Left renal pelvis (tissue), 4 donors: Measurements from ENCODE around the gene MAGI3. TPM values are rescaled to one million over a fixed set of nuclear protein-coding genes. Genes with fewer than 3 reads are reported as not detected.
"Not testable (repeated sequence)": the region's sequence is repeated elsewhere in the genome, so short reads cannot be mapped to it uniquely, and the experiment has no call there.

Experiments
- DNase-seq, 4 donors: peaks; one replicate each; pipeline ENCODE4 v3.0.0-alpha.2; 2013; ENCODE audit warnings: low read depth in 4 of 4, low spot score in 3 of 4
- polyA plus RNA-seq, 4 donors: library from polyadenylated mRNA; unstranded; fragments of 120-200 nt; gene quantifications; one replicate each; pipeline ENCODE4 v1.2.1, GENCODE V29; 2013; ENCODE audit not compliant: insufficient read length in 4 of 4

The MAGI3 gene
- polyA plus RNA-seq, 4 donors = 15.3 to 26.9 (median 24.2) TPM

- no peak for DNase-seq
Observed at GRCh38 chr1:113552244-113552643, 161.9 kb downstream of the MAGI3 start.

DNA sequence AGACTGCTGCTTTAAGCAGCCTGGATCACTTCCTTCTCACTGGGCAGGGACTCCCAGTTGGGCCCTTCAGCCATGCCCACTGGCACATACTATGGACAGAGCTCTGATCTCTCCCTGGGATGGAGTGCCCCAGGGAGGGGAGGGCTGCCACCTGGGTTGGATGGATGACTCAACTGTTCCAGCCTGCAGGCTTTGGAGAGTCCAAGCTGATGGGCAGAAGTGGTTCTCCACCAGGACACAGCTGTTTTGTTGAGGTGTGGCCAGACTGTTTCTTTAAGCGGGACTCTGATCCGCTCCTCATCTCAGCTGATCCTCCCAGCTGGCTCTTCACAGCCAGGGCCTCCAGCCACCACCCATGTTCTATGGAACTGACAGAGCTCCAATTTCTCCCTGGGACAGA, 166.9 kb downstream of the MAGI3 start:
- DNase-seq = no peak

GRCh38 chr1:113565621-113566020, 175.3 kb downstream of the MAGI3 start:
- no peak for DNase-seq

GRCh38 chr1:113567427-113567826, 177.1 kb downstream of the MAGI3 start:
- no peak for DNase-seq

DNA sequence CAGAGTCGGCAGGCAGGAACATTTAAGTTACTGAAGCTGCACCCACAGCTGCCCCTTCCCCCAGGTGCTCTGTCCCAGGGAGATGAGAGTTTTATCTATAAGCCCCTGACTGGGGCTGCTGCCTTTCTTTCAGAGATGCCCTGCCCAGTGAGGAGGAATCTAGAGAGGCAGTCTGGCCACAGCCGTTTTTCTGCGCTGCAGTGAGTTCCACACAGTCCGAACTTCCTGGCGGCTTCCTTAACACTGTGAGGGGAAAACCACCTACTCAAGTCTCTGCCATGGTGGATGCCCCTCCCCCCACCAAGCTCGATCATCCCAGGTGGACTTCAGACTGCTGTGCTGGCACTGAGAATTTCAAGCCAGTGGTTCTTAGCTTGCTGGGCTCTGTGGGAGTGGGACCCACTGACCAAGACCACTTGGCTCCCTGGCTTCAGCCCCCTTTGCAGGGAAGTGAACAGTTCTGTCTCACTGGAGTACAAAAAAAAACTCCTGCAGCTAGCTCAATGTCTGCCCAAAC, 185.5 kb downstream of the MAGI3 start:
- DNase-seq = not testable (repeated sequence)

DNA sequence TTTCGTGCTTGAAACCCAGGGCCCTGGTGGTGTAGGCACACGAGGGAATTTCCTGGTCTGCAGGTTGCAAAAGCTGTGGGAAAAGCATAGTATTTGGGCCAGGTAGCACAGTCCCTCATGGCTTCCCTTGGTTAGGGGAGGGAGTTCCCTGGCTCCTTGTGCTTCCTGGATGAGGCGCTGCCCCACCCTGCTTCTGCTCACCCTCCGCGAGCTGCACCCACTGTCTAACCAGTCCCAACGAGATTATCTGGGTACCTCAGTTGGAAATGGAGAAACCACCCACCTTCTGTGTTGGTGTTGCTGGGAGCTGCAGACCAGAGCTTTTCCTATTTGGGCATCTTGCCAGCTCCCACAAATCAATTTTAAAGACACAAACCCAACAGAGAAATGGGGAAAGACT, 186.0 kb downstream of the MAGI3 start:
- DNase-seq = no peak

DNA sequence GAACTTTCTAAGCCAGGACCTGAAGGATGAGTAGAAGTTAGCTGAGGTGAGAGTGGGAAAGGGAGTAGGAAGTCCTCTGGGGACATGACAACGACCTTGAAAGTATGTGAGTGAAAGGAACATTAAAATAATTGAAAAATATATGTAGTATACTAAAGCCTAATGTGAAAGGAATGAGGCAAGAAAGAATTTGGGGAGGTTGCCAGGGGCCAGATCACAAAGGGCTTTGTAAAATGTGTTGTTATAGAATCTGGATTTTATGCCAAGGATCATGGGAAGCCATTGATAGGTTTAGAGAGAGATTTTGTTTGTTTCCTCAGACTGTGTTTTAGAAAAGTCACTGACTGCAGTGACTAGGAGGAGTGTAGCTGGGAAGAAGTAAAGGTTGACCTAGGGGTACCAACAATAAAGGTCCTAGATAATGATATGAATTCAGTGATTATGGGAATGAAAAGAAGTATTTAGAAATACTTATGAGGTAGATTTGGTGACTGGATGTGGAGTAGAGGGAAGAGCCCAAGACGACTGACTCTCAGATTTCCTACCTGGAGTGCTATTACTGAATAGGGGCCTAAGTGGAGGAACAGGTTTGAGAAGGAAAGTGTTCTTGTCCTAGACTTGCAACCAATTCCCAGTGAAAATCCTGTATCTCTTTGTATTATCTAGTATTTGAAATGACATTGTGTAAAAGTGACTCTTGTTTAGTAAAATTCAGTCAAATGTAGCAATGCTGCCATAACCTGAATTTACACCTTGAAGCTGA, 189.1 kb downstream of the MAGI3 start:
- no peak for DNase-seq

GRCh38 chr1:113581323-113581722, 191.0 kb downstream of the MAGI3 start:
- no peak for DNase-seq

DNA sequence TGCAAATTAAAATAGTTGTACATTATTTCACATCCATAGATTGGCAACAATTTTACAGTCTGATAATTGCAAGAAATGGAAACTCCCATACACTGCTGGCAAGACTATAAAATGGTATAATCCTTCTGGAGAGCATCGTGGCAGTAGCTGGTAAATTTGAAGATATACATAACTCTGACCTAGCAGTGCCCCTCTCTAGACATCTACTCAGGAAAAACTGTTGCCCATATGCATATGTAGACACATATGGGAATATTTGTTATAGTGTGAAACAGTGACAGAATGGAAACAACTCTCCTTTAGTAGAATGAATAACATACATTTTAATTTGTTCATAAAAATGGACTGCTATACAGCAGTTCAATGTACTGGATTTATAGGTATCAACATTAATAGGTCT, 191.8 kb downstream of the MAGI3 start:
- DNase-seq = no peak

GRCh38 chr1:113587475-113587874, 197.2 kb downstream of the MAGI3 start:
- DNase-seq = no peak

DNA sequence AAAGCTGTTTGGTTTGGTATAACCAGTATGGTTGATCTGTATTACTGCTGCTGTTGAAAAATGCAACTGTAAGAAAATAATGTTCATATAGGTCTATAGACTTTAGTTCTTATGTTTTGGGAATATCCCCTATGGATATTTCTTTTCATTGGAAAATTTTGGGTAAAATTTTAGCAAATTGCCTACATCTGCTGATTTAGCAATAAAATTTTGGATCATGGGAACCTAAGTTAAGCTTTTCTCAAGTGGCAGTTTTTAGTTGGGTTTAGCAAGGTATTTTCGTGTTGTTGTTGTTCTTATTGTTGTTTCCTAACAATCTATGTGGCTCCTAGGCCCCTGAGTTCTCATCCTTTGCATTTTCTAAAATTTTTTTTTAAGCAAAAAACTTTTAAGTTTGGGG, 201.9 kb downstream of the MAGI3 start:
- no peak for DNase-seq

DNA sequence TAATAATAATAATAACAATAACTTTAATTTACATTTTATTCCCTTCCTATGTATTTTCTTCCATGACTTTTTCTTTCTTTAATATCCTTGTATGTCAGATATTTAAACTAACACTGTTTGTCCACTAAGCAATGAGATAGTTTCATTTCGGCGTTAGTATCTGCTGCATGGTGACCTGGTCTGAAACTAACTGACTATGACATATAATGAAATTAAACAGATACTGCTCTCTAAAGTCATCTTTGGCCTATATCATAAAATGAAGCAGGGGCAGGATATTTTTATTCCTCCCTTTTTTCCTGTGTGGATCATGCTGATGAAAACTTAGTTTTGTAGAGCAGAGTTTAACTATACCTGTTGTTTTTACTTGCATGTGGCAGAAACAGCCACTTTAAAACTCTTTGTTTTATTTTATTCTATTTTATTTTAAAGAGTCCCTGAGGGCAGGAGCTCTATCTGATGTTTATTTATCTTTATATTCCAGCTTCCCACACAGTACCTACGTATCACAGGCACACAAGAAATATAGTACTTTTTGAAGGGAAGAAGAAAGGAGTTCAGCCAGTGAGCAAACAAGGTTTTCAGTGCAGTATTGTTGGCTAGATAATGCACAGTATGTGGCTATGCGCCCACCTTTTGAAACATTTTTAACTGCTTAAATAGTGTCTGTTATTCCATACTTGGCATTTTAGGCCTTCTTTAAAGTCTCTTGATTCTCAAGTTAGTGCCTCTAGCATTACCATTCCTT, 203.4 kb downstream of the MAGI3 start:
- DNase-seq = no peak

- DNase-seq = not testable (repeated sequence)
Observed at GRCh38 chr1:113604466-113604865, 214.2 kb downstream of the MAGI3 start.

DNA sequence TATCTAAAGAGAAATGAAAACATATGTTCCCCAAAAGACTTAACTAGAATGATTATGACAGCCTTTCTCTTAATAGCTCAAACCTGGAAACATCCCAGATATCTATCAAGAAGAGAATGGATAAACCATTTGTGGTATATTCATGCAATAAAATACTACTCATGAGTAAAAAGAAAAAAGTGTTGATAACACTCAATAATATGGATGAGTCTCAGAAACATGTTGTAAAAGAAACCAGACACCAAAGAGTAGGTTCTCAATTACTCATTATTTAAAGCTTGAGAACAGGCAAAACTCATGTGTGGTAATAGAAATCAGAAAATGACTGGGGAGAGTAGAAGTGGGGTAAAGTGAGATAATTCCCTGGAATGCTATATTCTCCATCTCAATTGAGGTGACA, 214.8 kb downstream of the MAGI3 start:
- no peak for DNase-seq

DNA sequence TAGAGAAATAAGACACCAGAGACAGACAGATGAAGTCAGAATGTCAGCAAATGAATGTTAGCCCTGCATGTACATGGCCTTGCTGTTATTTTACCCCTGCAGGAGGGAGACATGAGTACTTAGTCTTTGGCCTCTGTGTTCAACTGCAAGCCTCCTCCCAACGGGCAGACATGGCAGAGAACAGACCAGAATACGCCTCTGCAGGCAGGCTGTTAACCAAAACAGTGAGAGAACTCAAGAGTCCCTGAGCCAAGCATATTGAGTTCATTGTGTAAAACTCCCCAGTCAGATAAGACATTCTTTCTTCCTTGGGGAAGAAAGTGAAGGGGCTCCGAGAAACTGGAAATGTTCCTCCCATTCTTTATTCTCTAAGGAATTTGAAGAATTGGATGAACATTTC, 218.1 kb downstream of the MAGI3 start:
- DNase-seq = no peak

DNA sequence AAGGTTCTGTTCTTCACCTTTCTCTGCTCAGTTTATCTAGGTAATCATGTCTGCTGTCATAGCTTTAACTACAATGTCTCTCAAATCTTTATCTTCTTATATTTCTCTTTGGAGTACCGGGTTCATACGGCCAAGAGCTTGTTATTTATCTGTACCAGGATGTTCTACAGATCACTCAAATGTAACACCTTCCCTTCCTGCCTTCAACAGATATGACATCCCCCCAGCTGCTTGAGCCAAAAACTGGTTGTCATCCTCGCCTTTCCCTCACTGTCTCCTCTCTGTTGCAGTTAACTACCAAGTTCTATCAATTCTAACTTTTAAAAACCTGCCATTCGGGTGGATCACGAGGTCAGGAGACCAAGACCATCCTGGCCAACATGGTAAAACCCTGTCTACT, 220.1 kb downstream of the MAGI3 start:
- no peak for DNase-seq

- no peak for DNase-seq
Observed at GRCh38 chr1:113615425-113615824, 225.1 kb downstream of the MAGI3 start.

DNA sequence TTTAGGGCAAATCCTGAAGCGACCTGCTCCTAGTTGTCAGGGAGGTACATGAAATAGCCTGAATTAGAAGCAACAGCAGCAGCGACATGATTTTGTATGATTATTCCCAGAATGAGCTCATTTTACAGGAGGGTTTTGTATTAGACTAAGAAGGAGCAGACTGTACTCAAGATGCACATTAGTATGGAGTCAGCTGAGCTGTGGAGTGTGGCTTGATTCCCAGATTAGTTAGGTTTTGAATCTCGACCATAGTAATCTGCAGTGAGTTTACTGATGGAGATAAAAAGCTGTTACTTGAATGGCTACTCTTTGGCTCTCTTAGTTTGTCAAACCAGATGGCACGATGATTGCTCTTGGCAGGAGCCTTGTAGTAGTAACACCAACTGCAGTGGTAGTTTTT, 225.8 kb downstream of the MAGI3 start:
- DNase-seq = no peak

DNA sequence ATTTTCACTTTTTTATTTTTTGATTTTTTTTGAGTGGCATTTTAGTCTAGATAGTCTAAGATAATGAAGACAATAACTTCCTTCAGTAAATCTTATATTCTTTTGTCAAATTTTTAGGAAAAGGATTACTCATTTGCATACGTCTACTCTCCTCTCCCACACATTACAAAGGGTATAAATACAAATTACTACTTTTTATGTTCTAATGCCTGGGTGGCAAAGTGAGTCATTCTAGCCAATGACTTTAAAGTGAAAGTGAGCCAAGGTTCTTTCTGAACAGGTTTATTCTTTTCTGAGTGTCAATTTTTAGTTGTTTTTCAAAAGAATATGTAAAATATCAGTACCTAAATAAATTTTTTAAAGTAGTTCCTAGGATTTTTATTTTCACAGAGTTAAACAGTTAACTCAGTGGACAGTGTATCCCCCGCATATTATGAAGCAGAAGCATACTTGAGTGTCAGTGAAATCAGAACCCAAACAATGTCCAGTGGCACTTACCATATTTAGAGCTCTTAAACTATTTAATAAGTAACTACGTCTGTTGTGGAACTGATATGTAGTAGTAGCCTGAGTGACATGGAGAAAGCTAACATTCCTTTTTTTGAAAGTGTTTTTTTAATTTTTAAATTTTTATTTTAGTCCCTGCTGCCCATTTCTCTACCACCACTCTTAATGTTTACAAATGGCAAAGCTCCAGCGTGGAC, 227.3 kb downstream of the MAGI3 start:
- no peak for DNase-seq

DNA sequence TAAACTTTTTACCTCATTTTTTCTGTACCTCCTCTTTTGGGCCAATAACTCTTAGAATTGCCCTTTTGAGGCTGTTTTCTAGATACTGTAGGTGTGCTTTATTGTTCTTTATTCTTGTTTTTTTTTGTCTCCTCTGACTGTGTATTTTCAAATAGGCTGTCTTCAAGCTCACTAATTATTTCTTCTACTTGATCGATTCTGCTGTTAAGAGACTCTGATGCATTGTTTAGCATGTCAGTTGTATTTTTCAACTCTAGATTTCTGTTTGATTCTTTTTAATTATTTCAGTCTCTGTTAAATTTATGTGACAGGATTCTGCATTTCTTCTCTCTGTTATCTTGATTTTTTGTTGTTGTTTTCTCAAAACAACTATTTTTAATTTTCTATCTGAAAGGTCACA, 238.7 kb downstream of the MAGI3 start:
- no peak for DNase-seq
